Lower lobe of right lung (tissue), 2 donors: ENCODE data around the gene THUMPD3. TPM values are rescaled to one million over a fixed set of nuclear protein-coding genes. Genes with fewer than 3 reads are reported as not detected.

ENCODE experiments used
- ATAC-seq, 2 donors: fragments of 200-7000 bp; cut with Tn5 transposase; one replicate each; pipeline ENCODE4 v1.9.1; 2020 to 2022; ENCODE audit warnings: mild to moderate bottlenecking in 2 of 2, moderate library complexity in 2 of 2
- DNase-seq: peaks from one replicate; pipeline ENCODE4 v3.0.0-alpha.2; 2020
- H3K27ac ChIP-seq: fragments of 200-600 bp; one replicate; pipeline ENCODE4 v1.8.0; 2022
- H3K27me3 ChIP-seq: fragments of 200-600 bp; one replicate; pipeline ENCODE4 v1.8.0; 2022; ENCODE audit warnings: low read depth
- H3K36me3 ChIP-seq: fragments of 200-600 bp; one replicate; pipeline ENCODE4 v1.8.0; 2022; ENCODE audit warnings: mild to moderate bottlenecking
- H3K4me1 ChIP-seq: fragments of 200-600 bp; one replicate; pipeline ENCODE4 v1.8.0; 2022
- H3K4me3 ChIP-seq: fragments of 200-600 bp; one replicate; pipeline ENCODE4 v1.8.0; 2022; ENCODE audit warnings: mild to moderate bottlenecking
- H3K9me3 ChIP-seq: fragments of 200-600 bp; one replicate; pipeline ENCODE4 v1.8.0; 2022
- CTCF ChIP-seq: fragments of 200-600 bp; IDR thresholded peaks from one replicate; pipeline ENCODE4 v1.8.0; 2022; ENCODE audit warnings: antibody characterized with exemption, mild to moderate bottlenecking
- intact Hi-C: fragments of 100-400 bp; cut with DNase I; formaldehyde crosslinking; loops from one replicate; pipeline ENCODE4 v1.11.0; 2022
- total RNA-seq: library from RNA; stranded (reverse); fragmentation: NEBNext Ultra II Directional; extraction: Animal tissue kit (Norgen Biotek cat#: 25700); gene quantifications from one replicate; pipeline ENCODE4 v1.2.1, GENCODE V29; 2021
- donor health status: DM: no; HTN: yes; CAD: no; lungs with severe emphysema.

Gene THUMPD3
- total RNA-seq, 1 donor from 2014 or later = 29.2 TPM

GRCh38 chr3:9399337-9399703, 36.5 kb downstream of the THUMPD3 start:
- no peak for DNase-seq
- intact Hi-C loops = no loop called here

GRCh38 chr3:9399746-9400145, 36.9 kb downstream of the THUMPD3 start:
- Histone ChIP-seq H3K36me3 (peaks cover 6% of the 10 kb centered on the region), H3K4me1 (peaks cover 70% of the 10 kb centered on the region), H3K27ac (peak overlapping the region; percentile 98), H3K4me3 (peak overlapping the region; percentile 89), H3K9me3 (no peaks in the 10 kb centered on the region), H3K27me3 (no peaks in the 10 kb centered on the region)
- intact Hi-C loops = no loop called here
- DNase-seq = peak; percentile 63
- no peak for ATAC-seq
- TF ChIP-seq CTCF = no peak

More at GRCh38 chr3:9399337-9399703, 36.5 kb downstream of the THUMPD3 start:
- peaks cover 10% of the 10 kb centered on the region for H3K36me3 ChIP-seq
- TF ChIP-seq CTCF = no peak
- H3K9me3 ChIP-seq = no peaks in the 10 kb centered on the region
- peak overlapping the region; percentile 98 for H3K27ac ChIP-seq
- H3K4me3 ChIP-seq = peak overlapping the region; percentile 89
- H3K27me3 ChIP-seq = no peaks in the 10 kb centered on the region
- H3K4me1 ChIP-seq = peaks cover 70% of the 10 kb centered on the region
- no peak for ATAC-seq

GRCh38 chr3:9400616-9401015, 37.8 kb downstream of the THUMPD3 start:
- Histone ChIP-seq H3K27me3 (no peaks in the 10 kb centered on the region), H3K9me3 (no peaks in the 10 kb centered on the region), H3K27ac (no peak overlapping the region), H3K4me3 (peak overlapping the region; percentile 89), H3K36me3 (no peaks in the 10 kb centered on the region), H3K4me1 (peaks cover 70% of the 10 kb centered on the region)
- intact Hi-C loops = no loop called here
- no peak for DNase-seq
- ATAC-seq = no peak
- no peak for TF ChIP-seq CTCF

GRCh38 chr3:9401986-9402385, 39.1 kb downstream of the THUMPD3 start:
- DNase-seq (no peak), ATAC-seq (no peak)
- no peaks in the 10 kb centered on the region for H3K9me3 ChIP-seq
- intact Hi-C loops = no loop called here
- no peak overlapping the region for H3K4me3 ChIP-seq
- H3K27ac ChIP-seq = no peak overlapping the region
- no peaks in the 10 kb centered on the region for H3K27me3 ChIP-seq
- H3K36me3 ChIP-seq = no peaks in the 10 kb centered on the region
- H3K4me1 ChIP-seq = peaks cover 78% of the 10 kb centered on the region
- TF ChIP-seq CTCF = no peak

- Histone ChIP-seq H3K27ac (no peak overlapping the region), H3K36me3 (no peaks in the 10 kb centered on the region), H3K27me3 (no peaks in the 10 kb centered on the region), H3K9me3 (no peaks in the 10 kb centered on the region), H3K4me1 (peaks cover 84% of the 10 kb centered on the region), H3K4me3 (no peak overlapping the region)
- no peak for DNase-seq
- no peak for ATAC-seq
- no peak for TF ChIP-seq CTCF
- intact Hi-C loops = no loop called here
These were observed 39.8 kb downstream of the THUMPD3 start for GRCh38 chr3:9402410-9403228.
